NT2/D1 (cell line): ENCODE data around the gene UCK2.

ENCODE experiments used
- YY1 ChIP-seq: IDR thresholded peaks from 2 replicates; pipeline ENCODE4 v1.6.1; 2011; ENCODE audit not compliant: insufficient read length, insufficient read depth
- ZNF274 ChIP-seq: IDR thresholded peaks from 2 replicates; pipeline ENCODE4 v1.6.1; 2011; ENCODE audit warnings: mild to moderate bottlenecking, low read depth, low read length

- no peak for TF ChIP-seq YY1
- TF ChIP-seq ZNF274: no peak
Measured at GRCh38 chr1:165938844-165939243, 111.4 kb downstream of the UCK2 start.
